Measurements from ENCODE around the gene PIM2. TPM values are rescaled to one million over a fixed set of nuclear protein-coding genes. Genes with fewer than 3 reads are reported as not detected.

Gene PIM2
- total RNA-seq, 1 donor from 2014 or later, result 11.5 TPM

DNA sequence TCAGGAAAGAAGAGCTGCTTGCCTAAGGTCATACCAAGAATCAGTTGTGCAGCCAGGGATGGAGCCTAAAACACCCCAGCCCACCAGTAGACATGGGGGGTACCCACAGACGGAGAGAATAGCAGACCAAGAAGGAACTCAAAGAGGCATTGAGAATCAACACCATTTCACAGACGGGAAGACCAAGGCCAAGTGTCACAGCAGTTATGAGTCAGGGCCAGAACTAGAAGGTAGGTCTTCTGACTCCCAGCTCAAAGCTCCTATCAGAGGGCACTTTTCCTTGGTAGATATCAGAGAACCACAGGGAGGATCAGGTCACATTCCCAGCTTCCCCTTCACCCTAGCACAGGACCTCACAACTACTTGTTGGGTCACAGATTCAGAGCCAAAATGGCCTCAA lies 24.1 kb upstream of the PIM2 start:
- H3K27ac ChIP-seq, result no peak overlapping the region
- TF ChIP-seq, protein P1, sequence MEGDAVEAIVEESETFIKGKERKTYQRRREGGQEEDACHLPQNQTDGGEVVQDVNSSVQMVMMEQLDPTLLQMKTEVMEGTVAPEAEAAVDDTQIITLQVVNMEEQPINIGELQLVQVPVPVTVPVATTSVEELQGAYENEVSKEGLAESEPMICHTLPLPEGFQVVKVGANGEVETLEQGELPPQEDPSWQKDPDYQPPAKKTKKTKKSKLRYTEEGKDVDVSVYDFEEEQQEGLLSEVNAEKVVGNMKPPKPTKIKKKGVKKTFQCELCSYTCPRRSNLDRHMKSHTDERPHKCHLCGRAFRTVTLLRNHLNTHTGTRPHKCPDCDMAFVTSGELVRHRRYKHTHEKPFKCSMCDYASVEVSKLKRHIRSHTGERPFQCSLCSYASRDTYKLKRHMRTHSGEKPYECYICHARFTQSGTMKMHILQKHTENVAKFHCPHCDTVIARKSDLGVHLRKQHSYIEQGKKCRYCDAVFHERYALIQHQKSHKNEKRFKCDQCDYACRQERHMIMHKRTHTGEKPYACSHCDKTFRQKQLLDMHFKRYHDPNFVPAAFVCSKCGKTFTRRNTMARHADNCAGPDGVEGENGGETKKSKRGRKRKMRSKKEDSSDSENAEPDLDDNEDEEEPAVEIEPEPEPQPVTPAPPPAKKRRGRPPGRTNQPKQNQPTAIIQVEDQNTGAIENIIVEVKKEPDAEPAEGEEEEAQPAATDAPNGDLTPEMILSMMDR (IDR thresholded peaks at IDR 0.05), result no peak
- H3K36me3 ChIP-seq, result no peaks in the 10 kb centered on the region
- no peaks in the 10 kb centered on the region for H3K27me3 ChIP-seq
- no peak overlapping the region for H3K4me3 ChIP-seq
- H3K4me1 ChIP-seq, result peaks cover 27% of the 10 kb centered on the region
- intact Hi-C loops (cut with DNase I), result no loop called here
- no peaks in the 10 kb centered on the region for H3K9me3 ChIP-seq
- DNase-seq (ENCODE audit: extremely low spot score in 2 of 2), result no peak

DNA sequence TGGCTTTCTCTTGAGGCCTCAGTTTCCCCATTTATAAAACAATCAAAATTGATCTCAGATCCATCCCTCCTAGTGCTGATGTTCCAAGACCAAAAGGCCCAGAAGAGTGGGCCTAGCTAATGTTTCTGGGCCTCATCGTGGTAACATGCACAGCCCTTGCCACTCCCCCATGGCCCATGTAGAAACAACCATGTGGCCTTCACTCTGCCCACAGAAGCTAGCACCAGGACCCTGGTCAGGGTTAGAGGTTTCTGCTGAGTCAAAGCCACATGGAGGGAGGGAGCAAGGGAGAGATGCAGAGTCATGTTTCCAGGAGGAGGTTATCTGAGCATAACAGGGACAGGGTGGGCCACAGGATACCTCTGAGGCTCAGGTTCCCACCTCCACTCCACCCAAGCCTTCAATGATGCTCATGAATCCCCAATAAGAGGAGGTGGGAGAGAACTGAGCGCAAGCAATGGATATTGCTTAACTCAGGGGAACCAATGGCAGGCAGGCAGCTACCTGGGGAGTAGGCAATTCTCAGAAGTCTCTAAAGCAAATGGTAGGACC lies 21.7 kb upstream of the PIM2 start:
- Histone ChIP-seq H3K9me3 (no peaks in the 10 kb centered on the region), H3K4me3 (no peak overlapping the region), H3K36me3 (no peaks in the 10 kb centered on the region), H3K4me1 (peaks cover 25% of the 10 kb centered on the region), H3K27me3 (no peaks in the 10 kb centered on the region), H3K27ac (no peak overlapping the region)
- no peak for DNase-seq (ENCODE audit: extremely low spot score in 2 of 2)
- intact Hi-C loops (cut with DNase I), result no loop called here
- no peak for TF ChIP-seq POLR2AphosphoS5 (IDR thresholded peaks at IDR 0.05; ENCODE audit: insufficient read depth in 1 of 2, low read depth in 1 of 2)
- TF ChIP-seq, protein P1 (IDR thresholded peaks at IDR 0.05), result no peak
- no peak for TF ChIP-seq POLR2A (IDR thresholded peaks at IDR 0.05)

DNA sequence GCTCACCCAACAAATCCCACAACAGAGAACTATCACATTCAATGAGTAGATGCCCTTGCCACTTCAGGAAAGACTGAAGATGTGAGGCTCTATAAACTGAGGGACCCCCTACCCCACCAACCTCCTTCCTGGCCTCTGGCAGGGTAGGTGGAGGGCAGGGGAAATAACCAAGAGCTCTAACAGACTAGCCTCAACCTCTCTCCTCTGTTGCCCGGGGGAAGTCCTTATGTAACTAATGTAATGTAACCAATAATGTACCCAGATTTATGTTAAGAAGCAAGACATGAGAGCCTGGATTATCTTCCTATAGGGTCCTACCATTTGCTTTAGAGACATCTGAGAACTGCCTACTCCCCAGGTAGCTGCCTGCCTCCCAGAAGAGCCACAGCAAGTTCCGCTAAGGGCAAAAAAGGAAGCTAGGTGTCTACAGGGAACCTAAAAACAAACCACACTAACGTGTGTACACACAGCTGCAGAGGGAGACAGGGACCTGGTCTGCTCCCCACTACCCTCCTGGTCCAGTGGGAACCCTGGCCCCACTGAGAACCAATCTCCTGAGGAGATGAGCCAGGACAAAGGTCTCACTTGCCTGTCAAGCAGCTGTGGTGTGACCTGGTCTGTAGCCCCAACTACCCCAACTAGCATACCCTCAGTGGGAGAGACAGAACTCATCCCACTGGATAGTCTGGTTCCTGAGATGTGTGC lies 20.9 kb upstream of the PIM2 start:
- Histone ChIP-seq H3K9me3 (no peaks in the 10 kb centered on the region), H3K4me3 (no peak overlapping the region), H3K27me3 (no peaks in the 10 kb centered on the region), H3K27ac (no peak overlapping the region), H3K4me1 (peaks cover 21% of the 10 kb centered on the region), H3K36me3 (no peaks in the 10 kb centered on the region)
- DNase-seq (ENCODE audit: extremely low spot score in 2 of 2), result no peak
- TF ChIP-seq POLR2AphosphoS5 (IDR thresholded peaks at IDR 0.05; ENCODE audit: insufficient read depth in 1 of 2, low read depth in 1 of 2), result no peak
- TF ChIP-seq POLR2A (IDR thresholded peaks at IDR 0.05), result no peak
- TF ChIP-seq, protein P1 (IDR thresholded peaks at IDR 0.05), result no peak
- intact Hi-C loops (cut with DNase I), result no loop called here

DNA sequence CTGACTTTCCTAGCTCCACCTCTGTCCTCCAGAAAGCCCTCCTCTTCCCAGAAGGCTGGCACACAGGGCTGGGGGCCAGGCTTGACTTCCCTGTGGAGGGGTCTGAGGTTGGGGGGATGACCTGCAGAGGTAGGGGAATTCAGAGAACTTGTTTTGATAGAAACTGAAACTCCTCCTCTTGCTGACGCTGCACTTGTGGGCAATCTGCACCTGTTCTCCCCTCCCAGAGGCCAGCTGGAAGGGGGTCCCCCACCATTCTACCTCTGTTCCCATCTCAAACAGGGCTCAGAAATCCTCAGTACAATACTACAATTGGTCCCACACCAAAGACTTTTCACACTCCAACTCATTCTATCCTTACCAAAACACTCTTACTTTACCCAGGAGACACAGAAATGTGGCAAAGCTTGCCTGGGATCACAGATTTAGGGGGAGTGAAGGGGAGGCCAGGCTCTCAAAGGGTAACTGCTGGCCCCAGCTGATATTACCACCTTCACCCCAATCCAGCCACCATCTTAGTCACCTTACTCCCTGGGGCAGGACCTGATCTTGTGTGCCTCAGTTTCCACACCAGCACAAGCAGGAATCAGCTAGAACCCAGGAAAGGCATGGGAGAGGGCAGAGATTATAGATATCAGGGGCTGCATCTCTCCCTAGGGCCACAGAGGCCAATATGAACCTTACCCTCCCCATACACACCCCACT lies 20.0 kb upstream of the PIM2 start:
- TF ChIP-seq POLR2A (IDR thresholded peaks at IDR 0.05) (no peak), POLR2AphosphoS5 (IDR thresholded peaks at IDR 0.05; ENCODE audit: insufficient read depth in 1 of 2, low read depth in 1 of 2) (no peak)
- TF ChIP-seq, protein P1 (IDR thresholded peaks at IDR 0.05), result no peak
- Histone ChIP-seq H3K9me3 (no peaks in the 10 kb centered on the region), H3K4me1 (peaks cover 21% of the 10 kb centered on the region), H3K27ac (no peak overlapping the region), H3K36me3 (peaks cover 0 to 8% of the 10 kb centered on the region in 2 donors), H3K27me3 (no peaks in the 10 kb centered on the region), H3K4me3 (no peak overlapping the region)
- intact Hi-C loops (cut with DNase I), result no loop called here
- DNase-seq (ENCODE audit: extremely low spot score in 2 of 2), result no peak
